Subcutaneous abdominal adipose tissue (tissue), 5 donors: ENCODE measurements around the gene PRR23E.

Source experiments
- H3K27ac ChIP-seq: one replicate; pipeline ENCODE4 v1.7.0; 2013; ENCODE audit warnings: low read depth, mild to moderate bottlenecking, inconsistent platforms, low read length, moderate library complexity
- H3K27me3 ChIP-seq, 5 donors: one replicate each; pipeline ENCODE4 v1.7.0; 2013; ENCODE audit warnings: low read length in 5 of 5, inconsistent platforms in 1 of 5; ENCODE audit not compliant: control insufficient read depth in 5 of 5, insufficient read depth in 4 of 5
- H3K36me3 ChIP-seq, 5 donors: one replicate each; pipeline ENCODE4 v1.7.0; 2013; ENCODE audit warnings: low read length in 5 of 5; ENCODE audit not compliant: control insufficient read depth in 5 of 5, insufficient read depth in 5 of 5
- H3K4me1 ChIP-seq, 5 donors: one replicate each; pipeline ENCODE4 v1.7.0; 2013; ENCODE audit warnings: low read length in 5 of 5, mild to moderate bottlenecking in 3 of 5, moderate library complexity in 1 of 5; ENCODE audit not compliant: control insufficient read depth in 5 of 5, insufficient read depth in 5 of 5
- H3K4me3 ChIP-seq, 5 donors: one replicate each; pipeline ENCODE4 v1.7.0; 2013; ENCODE audit warnings: low read length in 5 of 5, low read depth in 1 of 5
- H3K9ac ChIP-seq, 5 donors: one replicate each; pipeline ENCODE4 v1.7.0; 2013; ENCODE audit warnings: low read length in 5 of 5, mild to moderate bottlenecking in 4 of 5, moderate library complexity in 3 of 5
- H3K9me3 ChIP-seq, 5 donors: one replicate each; pipeline ENCODE4 v1.7.0; 2013; ENCODE audit warnings: low read length in 5 of 5; ENCODE audit not compliant: control insufficient read depth in 5 of 5
- donor health status: healthy.
- donor health status: healthy.
- donor health status: healthy.
- donor health status: healthy.
- donor health status: healthy.

The PRR23E gene

DNA sequence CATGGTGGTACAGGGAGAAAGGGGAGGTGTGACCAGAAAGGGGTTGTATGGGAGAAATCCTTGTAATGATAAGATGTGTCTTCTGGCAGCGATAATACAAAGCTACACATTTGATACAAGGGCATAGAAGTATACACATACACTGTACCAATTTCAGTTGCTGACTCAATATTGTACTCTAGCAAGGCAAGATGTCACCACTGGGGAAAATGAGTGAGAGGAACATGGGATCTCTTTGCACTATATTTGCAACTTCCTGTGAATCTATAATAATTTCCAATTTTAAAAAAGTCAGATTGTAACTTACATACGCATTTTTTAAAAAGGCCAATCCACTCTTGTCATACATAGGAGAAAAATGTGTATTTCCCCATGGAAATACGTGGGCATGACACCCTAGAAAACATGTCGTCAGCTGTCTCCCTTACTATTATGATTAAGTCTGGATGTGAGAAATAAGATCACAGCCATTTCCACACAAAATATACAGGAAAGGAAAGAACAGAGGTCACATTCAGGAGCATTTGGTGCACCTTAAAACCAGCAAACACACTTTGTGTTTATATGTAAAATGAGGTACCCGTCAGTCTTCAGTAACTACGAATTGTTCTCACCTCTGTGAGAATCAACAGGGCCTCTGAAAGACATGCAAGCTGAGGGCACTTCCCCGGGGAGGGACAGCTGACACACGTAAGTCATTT lies 22.9 kb downstream of the PRR23E start:
- no peak overlapping the region for H3K9ac ChIP-seq
- H3K27ac ChIP-seq = no peak overlapping the region
- H3K27me3 ChIP-seq = peaks cover 3 to 23% (median 19%) of the 10 kb centered on the region in 5 donors
- H3K4me1 ChIP-seq = no peaks in the 10 kb centered on the region
- no peak overlapping the region for H3K4me3 ChIP-seq
- no peaks in the 10 kb centered on the region for H3K9me3 ChIP-seq
- H3K36me3 ChIP-seq = no peaks in the 10 kb centered on the region

DNA sequence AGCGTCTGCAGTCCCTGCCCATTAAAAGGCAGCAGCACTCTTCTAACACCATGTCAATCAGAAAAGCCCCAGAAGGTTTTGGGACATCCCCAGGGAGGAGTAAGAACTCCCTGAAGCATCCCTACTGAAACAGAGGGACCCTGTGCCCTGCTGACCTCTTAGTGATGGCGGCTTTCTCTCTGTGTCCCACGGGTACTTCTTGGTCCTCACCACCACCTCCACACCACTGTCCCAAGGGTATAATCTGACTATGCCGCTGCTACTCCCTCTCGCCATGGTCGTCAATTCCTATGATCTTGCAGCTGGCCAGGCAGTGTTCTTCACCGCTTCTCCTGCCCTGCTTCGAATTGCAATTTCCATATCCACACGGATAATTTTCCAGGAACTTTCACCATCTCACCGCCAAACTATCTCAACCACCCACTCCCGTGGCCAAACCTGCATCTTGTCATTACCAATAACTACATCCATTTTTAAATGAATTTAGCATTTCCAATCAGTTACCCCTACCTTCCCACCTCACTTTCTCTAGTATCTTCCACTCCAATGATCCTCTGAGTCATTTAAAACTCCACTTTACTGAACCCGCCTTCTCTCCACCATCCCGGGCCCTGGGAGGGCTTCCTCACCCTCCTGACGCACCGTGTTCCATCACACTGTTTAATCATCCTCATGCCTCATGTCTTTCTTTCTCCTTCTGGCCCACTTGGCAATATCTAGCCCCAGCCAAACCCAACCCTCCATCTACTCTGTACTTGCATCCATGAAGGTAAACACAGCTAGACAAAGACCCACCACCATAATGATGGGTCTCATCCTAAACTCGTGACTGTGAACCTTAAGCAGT lies 23.7 kb downstream of the PRR23E start:
- Histone ChIP-seq H3K4me1 (no peaks in the 10 kb centered on the region), H3K27ac (no peak overlapping the region), H3K9me3 (no peaks in the 10 kb centered on the region), H3K4me3 (no peak overlapping the region), H3K27me3 (peaks cover 5 to 25% (median 20%) of the 10 kb centered on the region in 5 donors), H3K9ac (no peak overlapping the region), H3K36me3 (no peaks in the 10 kb centered on the region)

DNA sequence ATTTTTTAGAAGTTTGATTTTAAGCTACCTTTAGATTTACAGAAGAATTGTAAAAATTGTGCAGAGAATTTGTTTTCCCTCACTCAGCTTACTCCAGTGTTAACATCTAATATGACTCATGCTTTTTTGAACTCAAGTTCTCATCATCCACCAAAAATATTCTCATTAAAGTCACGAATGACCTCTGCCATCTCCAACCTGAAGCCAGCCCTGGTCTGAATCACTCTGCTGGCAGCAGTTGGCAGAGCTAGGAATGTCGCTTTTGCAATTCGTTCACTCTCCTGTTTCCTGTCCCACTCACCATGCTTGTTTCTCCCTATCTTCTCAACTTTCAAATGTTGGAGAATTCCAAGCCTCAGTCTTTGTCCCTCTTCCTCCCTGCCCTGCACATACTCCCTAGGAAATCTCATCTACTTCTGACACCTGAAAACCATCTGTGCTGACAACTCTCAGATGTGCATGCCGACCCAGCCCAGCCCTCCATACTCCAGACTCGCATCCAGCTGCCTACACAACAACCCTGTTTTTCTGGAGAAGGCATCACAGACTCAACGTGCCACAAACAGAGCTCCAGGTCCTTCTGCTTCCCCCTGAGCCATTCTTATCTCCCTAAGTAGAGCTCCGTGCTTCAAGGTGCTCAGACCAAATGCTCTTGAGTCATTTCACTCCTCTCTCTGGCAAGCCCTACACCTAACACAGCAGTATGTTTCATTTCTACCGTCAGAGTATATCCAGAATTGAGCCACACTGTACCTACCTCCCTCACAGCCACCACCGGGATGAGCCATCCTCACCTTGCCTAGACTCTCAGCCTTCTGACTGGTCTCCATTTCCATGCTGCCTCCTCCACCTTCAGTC lies 24.9 kb downstream of the PRR23E start:
- Histone ChIP-seq H3K4me1 (no peaks in the 10 kb centered on the region), H3K36me3 (no peaks in the 10 kb centered on the region), H3K4me3 (no peak overlapping the region), H3K9me3 (no peaks in the 10 kb centered on the region), H3K27ac (no peak overlapping the region), H3K27me3 (peaks cover 5 to 28% (median 17%) of the 10 kb centered on the region in 5 donors), H3K9ac (no peak overlapping the region)

DNA sequence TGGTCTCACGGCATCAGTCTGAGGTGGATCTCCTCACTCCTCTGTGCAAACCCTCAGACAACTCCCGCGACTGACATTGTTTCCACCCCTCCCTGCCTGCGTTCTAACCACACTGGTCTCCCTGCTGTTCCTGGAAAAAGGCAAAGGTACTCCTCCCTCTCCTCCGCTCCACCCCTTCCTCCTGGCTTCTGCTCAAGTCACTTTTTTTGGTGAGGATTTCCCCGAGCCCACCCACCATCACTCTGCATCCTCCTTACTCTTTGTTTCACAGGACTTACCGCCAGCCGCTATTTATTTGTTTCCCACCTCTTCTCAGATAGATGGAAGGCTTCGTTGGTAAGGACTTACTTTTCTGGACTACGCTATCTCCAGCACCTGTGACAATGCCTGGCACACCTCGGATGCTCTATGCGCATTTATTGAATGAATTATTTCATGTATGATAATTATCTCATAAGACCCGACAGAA lies 25.6 kb downstream of the PRR23E start:
- no peak overlapping the region for H3K4me3 ChIP-seq

DNA sequence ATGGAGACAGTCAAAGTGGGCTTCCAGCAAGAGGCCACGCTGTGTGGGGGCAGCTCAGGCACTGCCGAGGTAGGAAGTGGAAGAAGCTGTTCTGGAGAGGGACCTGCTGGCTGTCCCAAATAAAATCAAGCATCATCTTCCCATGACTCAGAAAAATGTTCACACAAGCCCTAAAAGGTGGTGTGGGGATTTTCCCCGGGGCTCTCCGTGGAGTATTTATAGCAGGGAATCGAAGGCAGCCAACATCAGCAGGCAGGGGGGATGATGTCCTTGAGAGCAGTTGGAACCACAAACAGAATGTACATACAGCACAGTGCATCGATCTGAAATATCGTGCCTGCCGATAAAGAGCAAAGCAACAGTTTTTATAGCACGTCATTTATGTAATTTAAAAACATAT lies 27.6 kb downstream of the PRR23E start:
- Histone ChIP-seq H3K4me1 (peaks cover 0 to 4% (median 0%) of the 10 kb centered on the region in 5 donors), H3K36me3 (no peaks in the 10 kb centered on the region), H3K27ac (no peak overlapping the region), H3K4me3 (no peak overlapping the region), H3K9ac (no peak overlapping the region), H3K27me3 (peaks cover 5 to 28% (median 24%) of the 10 kb centered on the region in 5 donors), H3K9me3 (peaks cover 0 to 9% (median 5%) of the 10 kb centered on the region in 5 donors)

More for the DNA sequence above, 25.6 kb downstream of the PRR23E start:
- Histone ChIP-seq H3K27ac (no peak overlapping the region), H3K4me1 (no peaks in the 10 kb centered on the region), H3K9me3 (no peaks in the 10 kb centered on the region), H3K36me3 (no peaks in the 10 kb centered on the region), H3K27me3 (peaks cover 5 to 28% (median 20%) of the 10 kb centered on the region in 5 donors), H3K9ac (no peak overlapping the region)

GRCh38 chr3:127221037-127221436 lies 28.1 kb downstream of the PRR23E start:
- peaks cover 0 to 14% (median 10%) of the 10 kb centered on the region in 5 donors for H3K9me3 ChIP-seq
- peaks cover 5 to 28% (median 24%) of the 10 kb centered on the region in 5 donors for H3K27me3 ChIP-seq
- no peak overlapping the region for H3K27ac ChIP-seq
- H3K4me3 ChIP-seq = no peak overlapping the region
- no peak overlapping the region for H3K9ac ChIP-seq
- peaks cover 0 to 4% (median 0%) of the 10 kb centered on the region in 5 donors for H3K4me1 ChIP-seq
- no peaks in the 10 kb centered on the region for H3K36me3 ChIP-seq

DNA sequence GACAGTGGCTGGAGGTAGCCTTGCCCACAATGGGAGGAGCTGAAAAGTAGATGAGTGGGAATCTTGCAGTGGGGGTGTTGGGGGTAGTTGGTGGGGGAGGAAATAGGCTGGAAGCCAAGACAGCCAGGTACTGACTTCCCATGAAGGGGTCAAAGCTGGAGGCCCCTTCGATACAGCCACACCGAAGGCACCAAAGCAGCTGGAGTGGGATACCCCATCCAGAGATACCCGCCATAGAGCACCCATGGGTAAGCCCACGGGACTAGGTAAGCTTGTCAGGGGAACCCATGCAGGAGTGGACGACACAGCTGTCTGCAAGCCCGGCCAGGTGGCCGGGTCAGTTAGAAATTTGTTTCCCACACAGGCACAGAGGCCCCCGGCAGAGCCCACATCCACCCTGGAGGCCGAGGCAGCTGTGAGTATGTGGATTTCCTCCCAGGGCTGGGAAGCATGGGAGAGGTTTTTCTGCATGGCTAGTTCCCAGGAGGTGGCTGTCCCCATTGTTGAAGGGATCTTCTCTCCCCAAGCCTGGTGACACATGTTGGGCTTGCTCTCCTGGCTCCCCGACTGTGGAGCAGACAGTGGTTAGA lies 28.6 kb downstream of the PRR23E start:
- Histone ChIP-seq H3K36me3 (no peaks in the 10 kb centered on the region), H3K27me3 (peaks cover 5 to 25% (median 19%) of the 10 kb centered on the region in 5 donors), H3K4me3 (no peak overlapping the region), H3K9me3 (peaks cover 0 to 19% (median 14%) of the 10 kb centered on the region in 5 donors), H3K9ac (no peak overlapping the region), H3K4me1 (peaks cover 0 to 5% (median 0%) of the 10 kb centered on the region in 5 donors), H3K27ac (no peak overlapping the region)

GRCh38 chr3:127222163-127222562 lies 29.2 kb downstream of the PRR23E start:
- Histone ChIP-seq H3K4me3 (no peak overlapping the region), H3K4me1 (peaks cover 0 to 5% (median 0%) of the 10 kb centered on the region in 5 donors), H3K9ac (no peak overlapping the region), H3K27ac (no peak overlapping the region), H3K27me3 (peaks cover 5 to 24% (median 19%) of the 10 kb centered on the region in 5 donors), H3K9me3 (peaks cover 0 to 21% (median 14%) of the 10 kb centered on the region in 5 donors), H3K36me3 (no peaks in the 10 kb centered on the region)

- H3K4me1 ChIP-seq = peaks cover 0 to 5% (median 0%) of the 10 kb centered on the region in 5 donors
- H3K9me3 ChIP-seq = peaks cover under 1 to 21% (median 14%) of the 10 kb centered on the region in 5 donors
- H3K9ac ChIP-seq = no peak overlapping the region
- peaks cover 5 to 25% (median 18%) of the 10 kb centered on the region in 5 donors for H3K27me3 ChIP-seq
- no peaks in the 10 kb centered on the region for H3K36me3 ChIP-seq
- H3K4me3 ChIP-seq = no peak overlapping the region
- H3K27ac ChIP-seq = no peak overlapping the region
Measured at GRCh38 chr3:127222664-127223063, 29.7 kb downstream of the PRR23E start.
